ENCODE data around the gene RSPH4A.

Gene RSPH4A

GRCh38 chr6:116662202-116662601 is 45.9 kb downstream of the RSPH4A start:
- POLR2A ChIA-PET: interaction anchor here (0.8 kb wide), 1 partner anchor 91 kb away, joined by 3 read pairs; the partner anchor contains the start of gene RWDD1
- H3K27ac ChIP-seq (ENCODE audit: extremely low read depth, low read depth, low read length): no peak overlapping the region
- H3K4me1 ChIP-seq (ENCODE audit: control insufficient read depth, insufficient read depth, low read length): peaks cover 7% of the 10 kb centered on the region
- H3K36me3 ChIP-seq (ENCODE audit: control insufficient read depth in 2 of 2, insufficient read depth in 1 of 2, low read length in 2 of 2): peaks cover 9 to 24% of the 10 kb centered on the region in 2 experiments
- CTCF ChIA-PET: interaction anchor here (0.5 to 1.3 kb wide), 5 partner anchors 11 to 17 kb away, joined by 3 to 4 read pairs (median 3); no protein-coding TSS in a partner anchor
- TF ChIP-seq ZNF211 (tag by site-specific recombination; IDR thresholded peaks at IDR 0.05; ENCODE audit: low read depth): no peak
- no peak for TF ChIP-seq ZNF169 (tag by site-specific recombination; IDR thresholded peaks at IDR 0.05)
- 0 out of 2 replicates have a peak, but pooled peaks have one; percentile 24 for TF ChIP-seq ZNF335 (tag by site-specific recombination; conservative IDR thresholded peaks at IDR 0.05)
- TF ChIP-seq SP3 (tag by site-specific recombination; IDR thresholded peaks at IDR 0.05): 0 out of 2 replicates have a peak, but pooled peaks have one; percentile 15
- TF ChIP-seq ZNF558 (tag by site-specific recombination; IDR thresholded peaks at IDR 0.05): no peak
- TF ChIP-seq ZNF654 (tag by site-specific recombination; IDR thresholded peaks at IDR 0.05; ENCODE audit: low read depth): no peak
- TF ChIP-seq, protein P1, sequence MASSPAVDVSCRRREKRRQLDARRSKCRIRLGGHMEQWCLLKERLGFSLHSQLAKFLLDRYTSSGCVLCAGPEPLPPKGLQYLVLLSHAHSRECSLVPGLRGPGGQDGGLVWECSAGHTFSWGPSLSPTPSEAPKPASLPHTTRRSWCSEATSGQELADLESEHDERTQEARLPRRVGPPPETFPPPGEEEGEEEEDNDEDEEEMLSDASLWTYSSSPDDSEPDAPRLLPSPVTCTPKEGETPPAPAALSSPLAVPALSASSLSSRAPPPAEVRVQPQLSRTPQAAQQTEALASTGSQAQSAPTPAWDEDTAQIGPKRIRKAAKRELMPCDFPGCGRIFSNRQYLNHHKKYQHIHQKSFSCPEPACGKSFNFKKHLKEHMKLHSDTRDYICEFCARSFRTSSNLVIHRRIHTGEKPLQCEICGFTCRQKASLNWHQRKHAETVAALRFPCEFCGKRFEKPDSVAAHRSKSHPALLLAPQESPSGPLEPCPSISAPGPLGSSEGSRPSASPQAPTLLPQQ (tag by site-specific recombination; IDR thresholded peaks at IDR 0.05): peak; percentile 13; the same call in 1 of the 2 replicates
- no peak overlapping the region for H3K4me3 ChIP-seq (ENCODE audit: low read depth, low read length)
- H3K9me3 ChIP-seq (ENCODE audit: control insufficient read depth, insufficient read depth, low read depth, low read length): no peaks in the 10 kb centered on the region

GRCh38 chr6:116663308-116663707 is 47.0 kb downstream of the RSPH4A start:
- Histone ChIP-seq H3K36me3 (ENCODE audit: control insufficient read depth in 2 of 2, insufficient read depth in 1 of 2, low read length in 2 of 2) (peaks cover 1 to 13% of the 10 kb centered on the region in 2 experiments), H3K9me3 (ENCODE audit: control insufficient read depth, insufficient read depth, low read depth, low read length) (no peaks in the 10 kb centered on the region), H3K4me3 (ENCODE audit: low read depth, low read length) (no peak overlapping the region), H3K27ac (ENCODE audit: extremely low read depth, low read depth, low read length) (no peak overlapping the region), H3K4me1 (ENCODE audit: control insufficient read depth, insufficient read depth, low read length) (peaks cover 7% of the 10 kb centered on the region)
- ChIA-PET CTCF (interaction anchor here (1.1 kb wide), 1 partner anchor 15 kb away, joined by 4 read pairs; no protein-coding TSS in a partner anchor), POLR2A (no interaction called here)
- TF ChIP-seq ZNF37A (tag by site-specific recombination; IDR thresholded peaks at IDR 0.05) (no peak), ZNF114 (tag by site-specific recombination; IDR thresholded peaks at IDR 0.05) (no peak), ZBTB21 (tag by site-specific recombination; IDR thresholded peaks at IDR 0.05) (no peak), ZBTB48 (tag by site-specific recombination; IDR thresholded peaks at IDR 0.05) (no peak), ZNF488 (tag by site-specific recombination; IDR thresholded peaks at IDR 0.05) (no peak), ZNF548 (tag by site-specific recombination; IDR thresholded peaks at IDR 0.05) (no peak), PATZ1 (tag by site-specific recombination; IDR thresholded peaks at IDR 0.05) (no peak), ZNF654 (tag by site-specific recombination; IDR thresholded peaks at IDR 0.05; ENCODE audit: low read depth) (no peak), MZF1 (tag by site-specific recombination; IDR thresholded peaks at IDR 0.05; ENCODE audit: borderline replicate concordance) (no peak), ZNF837 (tag by site-specific recombination; IDR thresholded peaks at IDR 0.05) (no peak), ZNF510 (tag by site-specific recombination; IDR thresholded peaks at IDR 0.05; ENCODE audit: insufficient replicate concordance) (no peak), HIC1 (tag by site-specific recombination; IDR thresholded peaks at IDR 0.05) (no peak), RBAK (tag by site-specific recombination; IDR thresholded peaks at IDR 0.05) (no peak), IKZF3 (tag by site-specific recombination; IDR thresholded peaks at IDR 0.05) (no peak), ZIC2 (tag by site-specific recombination; IDR thresholded peaks at IDR 0.05) (no peak), ZNF202 (tag by site-specific recombination; IDR thresholded peaks at IDR 0.05; ENCODE audit: borderline replicate concordance) (no peak)
- TF ChIP-seq, protein P2, sequence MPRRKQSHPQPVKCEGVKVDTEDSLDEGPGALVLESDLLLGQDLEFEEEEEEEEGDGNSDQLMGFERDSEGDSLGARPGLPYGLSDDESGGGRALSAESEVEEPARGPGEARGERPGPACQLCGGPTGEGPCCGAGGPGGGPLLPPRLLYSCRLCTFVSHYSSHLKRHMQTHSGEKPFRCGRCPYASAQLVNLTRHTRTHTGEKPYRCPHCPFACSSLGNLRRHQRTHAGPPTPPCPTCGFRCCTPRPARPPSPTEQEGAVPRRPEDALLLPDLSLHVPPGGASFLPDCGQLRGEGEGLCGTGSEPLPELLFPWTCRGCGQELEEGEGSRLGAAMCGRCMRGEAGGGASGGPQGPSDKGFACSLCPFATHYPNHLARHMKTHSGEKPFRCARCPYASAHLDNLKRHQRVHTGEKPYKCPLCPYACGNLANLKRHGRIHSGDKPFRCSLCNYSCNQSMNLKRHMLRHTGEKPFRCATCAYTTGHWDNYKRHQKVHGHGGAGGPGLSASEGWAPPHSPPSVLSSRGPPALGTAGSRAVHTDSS (tag by site-specific recombination; IDR thresholded peaks at IDR 0.05): no peak
